ENCODE measurements around the gene HSF2BP.

HSF2BP gene

DNA sequence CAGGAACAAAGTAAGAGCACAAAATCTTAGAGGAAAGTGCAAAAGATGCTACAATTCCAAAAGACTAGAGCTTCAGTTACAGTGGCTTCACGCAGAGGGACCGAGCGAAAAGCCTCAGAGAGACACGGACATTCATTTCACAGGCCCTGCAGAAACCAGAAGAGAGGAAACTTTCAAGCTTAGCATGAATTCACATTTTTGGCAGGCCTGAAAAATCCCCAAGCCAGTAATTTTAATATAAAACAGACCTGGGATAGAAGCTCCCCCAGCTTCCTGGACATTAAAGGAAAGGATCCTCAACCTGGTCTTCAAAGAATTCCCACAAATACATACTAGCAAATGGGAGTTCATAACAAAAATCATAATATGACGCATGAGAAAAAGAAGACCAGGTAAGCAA lies 66.2 kb downstream of the HSF2BP start:
- H3K9ac ChIP-seq, result no peak overlapping the region
- H3K27me3 ChIP-seq, result no peaks in the 10 kb centered on the region
- 0 out of 22 replicates have a peak, but pooled peaks cover 0 to 5% (median 0%) of the 10 kb centered on the region in 11 experiments for H3K9me3 ChIP-seq (replicated peaks in 1 of 11)
- no peak for TF ChIP-seq Cebpa-rat (IDR thresholded peaks at IDR 0.05)
- H4K20me1 ChIP-seq, result no peaks in the 10 kb centered on the region
- H3K27ac ChIP-seq, result no peak overlapping the region
- H3K4me2 ChIP-seq, result no peak overlapping the region
- no peaks in the 10 kb centered on the region for H3K4me1 ChIP-seq
- no peak overlapping the region for H3K4me3 ChIP-seq
- H3K36me3 ChIP-seq, result no peaks in the 10 kb centered on the region

- no peak overlapping the region for H3K9ac ChIP-seq
- H3K4me1 ChIP-seq, result peaks cover 0 to 2% (median 0%) of the 10 kb centered on the region in 10 experiments; a peak in 4 of 20 replicates
- no peaks in the 10 kb centered on the region for H4K20me1 ChIP-seq
- no peaks in the 10 kb centered on the region for H3K36me3 ChIP-seq
- H3K4me2 ChIP-seq, result no peak overlapping the region
- H3K9me3 ChIP-seq (replicated peaks in 1 of 11), result 0 out of 22 replicates have a peak, but pooled peaks cover 0 to 5% (median 0%) of the 10 kb centered on the region in 11 experiments
- no peaks in the 10 kb centered on the region for H3K27me3 ChIP-seq
- no peak overlapping the region for H3K4me3 ChIP-seq
- no peak overlapping the region for H3K27ac ChIP-seq
- no peak for TF ChIP-seq Cebpa-rat (IDR thresholded peaks at IDR 0.05)
Measured at GRCh38 chr21:43591571-43591970, 67.7 kb downstream of the HSF2BP start.

GRCh38 chr21:43590194-43590593 lies 69.1 kb downstream of the HSF2BP start:
- Histone ChIP-seq H3K4me2 (no peak overlapping the region), H3K9me3 (replicated peaks in 1 of 11) (no peaks in the 10 kb centered on the region), H3K9ac (no peak overlapping the region)

DNA sequence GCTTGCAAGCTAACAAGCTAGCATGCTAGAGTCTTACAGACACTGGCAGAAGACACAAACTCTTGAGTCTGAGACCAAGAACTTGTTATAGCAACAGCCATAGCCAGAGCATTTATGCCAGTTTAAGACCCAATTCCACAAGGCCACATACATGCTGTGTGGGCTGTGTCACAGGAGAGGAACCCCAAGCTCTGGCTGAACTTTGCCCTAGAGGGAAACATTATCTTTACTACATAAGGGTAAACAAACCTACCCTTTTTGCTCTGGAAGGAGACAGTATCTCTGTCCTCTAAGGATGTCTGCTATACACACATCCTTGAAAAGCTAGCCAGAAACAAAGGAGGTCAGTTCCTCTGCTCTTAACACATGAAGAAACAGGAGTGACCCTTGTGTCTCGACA lies 70.3 kb downstream of the HSF2BP start:
- Histone ChIP-seq H3K4me1 (peaks cover 0 to 15% (median 10%) of the 10 kb centered on the region in 10 experiments; a peak in 15 of 20 replicates), H4K20me1 (no peaks in the 10 kb centered on the region), H3K27ac (no peak overlapping the region), H3K27me3 (no peaks in the 10 kb centered on the region), H3K9ac (no peak overlapping the region), H3K9me3 (replicated peaks in 1 of 11) (no peaks in the 10 kb centered on the region), H3K36me3 (no peaks in the 10 kb centered on the region), H3K4me3 (no peak overlapping the region), H3K4me2 (no peak overlapping the region)
- TF ChIP-seq Cebpa-rat (IDR thresholded peaks at IDR 0.05), result no peak

More at GRCh38 chr21:43590194-43590593, 69.1 kb downstream of the HSF2BP start:
- H3K4me1 ChIP-seq, result peaks cover 0 to 14% (median 10%) of the 10 kb centered on the region in 10 experiments; a peak in 15 of 20 replicates
- H4K20me1 ChIP-seq, result no peaks in the 10 kb centered on the region
- H3K27me3 ChIP-seq, result no peaks in the 10 kb centered on the region
- no peak overlapping the region for H3K27ac ChIP-seq
- no peak overlapping the region for H3K4me3 ChIP-seq
- H3K36me3 ChIP-seq, result no peaks in the 10 kb centered on the region
- TF ChIP-seq Cebpa-rat (IDR thresholded peaks at IDR 0.05), result no peak

DNA sequence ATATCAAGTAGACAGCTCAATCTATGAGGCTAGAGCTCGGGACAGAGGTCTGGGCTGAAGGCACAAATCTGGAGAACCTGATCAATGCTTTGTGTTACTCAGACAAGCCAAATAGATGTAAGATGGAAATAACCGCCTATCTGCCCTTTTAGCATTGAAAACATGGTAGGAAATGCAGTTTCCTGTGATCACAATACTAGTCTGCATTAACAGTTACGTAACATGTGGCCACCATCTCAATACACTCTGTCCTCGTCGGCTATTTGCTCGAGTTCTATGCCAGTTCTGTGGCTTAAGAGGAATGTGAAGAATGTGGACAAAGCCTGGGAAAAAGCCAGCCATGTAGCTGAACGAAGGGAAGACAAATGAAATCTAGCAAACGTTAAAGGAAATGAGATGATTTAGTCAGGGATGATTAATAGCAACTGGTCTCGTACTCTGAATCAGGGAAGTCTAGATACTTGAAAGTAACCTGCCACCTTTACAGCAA lies 73.3 kb downstream of the HSF2BP start:
- H3K4me2 ChIP-seq, result peak overlapping the region; percentile 20 to 66 (median 40); a peak in 17 of 22 replicates
- no peaks in the 10 kb centered on the region for H3K9me3 ChIP-seq (replicated peaks in 1 of 11)
- no peak overlapping the region for H3K9ac ChIP-seq
- no peak overlapping the region for H3K4me3 ChIP-seq
- H3K4me1 ChIP-seq, result peaks cover 0 to 15% (median 10%) of the 10 kb centered on the region in 10 experiments; a peak in 15 of 20 replicates
- no peaks in the 10 kb centered on the region for H3K36me3 ChIP-seq
- TF ChIP-seq Cebpa-rat (IDR thresholded peaks at IDR 0.05), result peak in 5 of 11 experiments; percentile 13 to 61 (median 41); a peak in 3 of 22 replicates
- no peak overlapping the region; a peak in 1 of 22 replicates for H3K27ac ChIP-seq
- no peaks in the 10 kb centered on the region for H4K20me1 ChIP-seq
- no peaks in the 10 kb centered on the region for H3K27me3 ChIP-seq

DNA sequence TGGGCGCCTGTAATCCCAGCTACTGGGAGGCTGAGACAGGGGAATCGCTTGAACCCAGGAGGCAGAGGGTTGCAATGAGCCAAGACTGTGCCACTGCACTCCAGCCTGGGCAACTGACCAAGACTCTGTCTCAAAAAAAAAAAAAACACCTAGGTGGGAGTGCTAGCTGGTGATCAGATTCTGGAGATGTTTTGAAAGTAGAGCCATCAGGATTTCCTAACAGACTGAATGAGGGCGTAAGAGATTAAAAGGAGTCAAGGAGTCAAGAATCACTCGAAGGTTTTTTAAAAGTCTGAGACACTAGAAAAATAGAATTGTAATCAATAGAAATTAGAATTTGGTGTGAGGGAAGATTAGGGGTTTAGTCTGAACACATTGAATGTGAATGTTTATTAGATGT lies 73.8 kb downstream of the HSF2BP start:
- Histone ChIP-seq H3K4me3 (no peak overlapping the region), H4K20me1 (no peaks in the 10 kb centered on the region), H3K4me1 (peaks cover 0 to 15% (median 10%) of the 10 kb centered on the region in 10 experiments; a peak in 15 of 20 replicates), H3K36me3 (no peaks in the 10 kb centered on the region), H3K9me3 (replicated peaks in 1 of 11) (no peaks in the 10 kb centered on the region), H3K4me2 (peak overlapping the region; percentile 20 to 66 (median 40); a peak in 17 of 22 replicates), H3K27me3 (no peaks in the 10 kb centered on the region), H3K27ac (no peak overlapping the region; a peak in 2 of 22 replicates), H3K9ac (no peak overlapping the region)
- no peak for TF ChIP-seq Cebpa-rat (IDR thresholded peaks at IDR 0.05)

- Histone ChIP-seq H3K9me3 (replicated peaks in 1 of 11) (no peaks in the 10 kb centered on the region), H3K4me2 (no peak overlapping the region), H3K4me1 (peaks cover 0 to 13% (median 9%) of the 10 kb centered on the region in 10 experiments; a peak in 15 of 20 replicates), H3K27me3 (no peaks in the 10 kb centered on the region), H3K36me3 (no peaks in the 10 kb centered on the region), H4K20me1 (no peaks in the 10 kb centered on the region), H3K4me3 (no peak overlapping the region), H3K27ac (no peak overlapping the region), H3K9ac (no peak overlapping the region)
- no peak for TF ChIP-seq Cebpa-rat (IDR thresholded peaks at IDR 0.05)
Measured at GRCh38 chr21:43581453-43581852, 77.8 kb downstream of the HSF2BP start.

DNA sequence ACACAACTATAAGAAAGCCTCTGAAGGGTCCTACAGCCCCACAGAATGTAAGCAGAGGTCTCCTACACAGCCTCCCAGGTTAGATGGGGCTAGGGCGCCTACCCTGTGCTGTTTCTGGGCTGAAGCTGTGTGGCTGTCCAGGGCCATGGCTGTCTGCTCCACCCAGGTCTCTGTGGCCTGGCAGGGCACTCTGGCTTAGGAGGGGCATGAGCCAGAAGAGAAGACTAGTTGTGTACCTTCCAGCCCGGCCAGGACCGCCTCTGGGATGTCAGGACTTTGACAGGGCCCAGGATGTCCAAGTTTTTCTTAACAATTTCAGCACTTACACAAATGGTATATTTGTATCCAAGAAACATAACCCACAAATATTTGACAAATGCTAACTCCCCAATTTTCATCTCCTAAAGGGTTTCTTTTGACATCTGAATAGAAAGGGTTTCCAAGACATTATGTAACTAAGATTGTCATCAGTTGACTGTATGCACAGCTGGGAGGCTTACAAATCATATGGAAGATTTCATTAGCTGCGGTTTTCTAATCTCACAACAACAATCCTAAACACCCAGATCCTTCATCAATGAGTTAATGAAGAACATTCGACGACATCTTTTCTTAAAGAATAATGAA lies 80.5 kb downstream of the HSF2BP start:
- Histone ChIP-seq H3K36me3 (no peaks in the 10 kb centered on the region), H3K9me3 (replicated peaks in 1 of 11) (no peaks in the 10 kb centered on the region), H3K9ac (no peak overlapping the region), H3K4me1 (peaks cover 20 to 24% (median 22%) of the 10 kb centered on the region in 10 experiments), H3K27ac (no peak overlapping the region), H3K4me3 (no peak overlapping the region), H3K4me2 (no peak overlapping the region), H4K20me1 (no peaks in the 10 kb centered on the region), H3K27me3 (no peaks in the 10 kb centered on the region)
- no peak for TF ChIP-seq Cebpa-rat (IDR thresholded peaks at IDR 0.05)

GRCh38 chr21:43575473-43575844 lies 83.8 kb downstream of the HSF2BP start:
- Histone ChIP-seq H3K27ac (peak overlapping the region; percentile 1 to 65 (median 47); a peak in 19 of 22 replicates), H3K4me3 (no peak overlapping the region), H4K20me1 (no peaks in the 10 kb centered on the region), H3K4me1 (peaks cover 22 to 39% (median 32%) of the 10 kb centered on the region in 10 experiments), H3K36me3 (no peaks in the 10 kb centered on the region), H3K4me2 (peak overlapping the region; percentile 38 to 76 (median 66)), H3K9ac (peak overlapping the region in 5 of 11 experiments; percentile 8 to 55 (median 36); a peak in 4 of 22 replicates), H3K9me3 (replicated peaks in 1 of 11) (no peaks in the 10 kb centered on the region), H3K27me3 (no peaks in the 10 kb centered on the region)
- peak in 2 of 11 experiments; percentile 42 to 53; a peak in 3 of 22 replicates for TF ChIP-seq Cebpa-rat (IDR thresholded peaks at IDR 0.05)

Data from BLaER1 treated with 17β-estradiol and CSF1 and Interleukin-3, amounts not matched to agents 10 nM and 100 nM (cell line).